ENCODE data around the gene C12orf57. TPM values are rescaled to one million over a fixed set of nuclear protein-coding genes. Genes with fewer than 3 reads are reported as not detected.

C12orf57 gene
- total RNA-seq, 1 experiment from 2014 or later = 111 TPM

- H3K4me1 ChIP-seq = peaks cover 23% of the 10 kb centered on the region
- no peaks in the 10 kb centered on the region for H3K27me3 ChIP-seq (replicated peaks; ENCODE audit: control insufficient read depth, insufficient read depth, low read length)
- BruUV-seq (replicated peaks) = no TSS peak
- H3K4me1 Mint-ChIP-seq (ENCODE audit: low read depth, unreplicated experiment) = peaks cover 40% of the 10 kb centered on the region
- no peaks in the 10 kb centered on the region for H3K9me3 ChIP-seq
- no peaks in the 10 kb centered on the region for H3K9me3 Mint-ChIP-seq (ENCODE audit: unreplicated experiment)
- H3K27ac Mint-ChIP-seq (ENCODE audit: unreplicated experiment) = peak overlapping the region; percentile 99
- ChIA-PET POLR2A (no interaction called here), CTCF (interaction anchor here (3.3 kb wide), 1 partner anchor 70 kb away, joined by 25 read pairs; the partner anchor contains the start of gene SPSB2)
- H3K36me3 ChIP-seq (ENCODE audit: control insufficient read depth, insufficient read depth, low read length) = peaks cover 4% of the 10 kb centered on the region; the same call in 1 of the 2 replicates
- H3K27me3 Mint-ChIP-seq (ENCODE audit: insufficient read depth, unreplicated experiment) = peaks cover 4% of the 10 kb centered on the region
- intact Hi-C loops (cut with micrococcal nuclease; ENCODE audit: unreplicated experiment) = loop anchor here (2.0 kb wide), 1 partner anchor 73 kb away; no protein-coding TSS in a partner anchor
- H3K36me3 Mint-ChIP-seq (ENCODE audit: insufficient read depth, unreplicated experiment) = peaks cover 92% of the 10 kb centered on the region
- H3K4me3 ChIP-seq (ENCODE audit: low read depth, low read length) = no peak overlapping the region
- no peak for DNase-seq
- TF ChIP-seq CTCF (IDR thresholded peaks at IDR 0.05; ENCODE audit: insufficient read depth in 1 of 2, low read depth in 1 of 2, low read length in 1 of 2, severe bottlenecking in 1 of 2, unreplicated experiment in 1 of 2) = no peak
- H3K4me3 Mint-ChIP-seq (ENCODE audit: unreplicated experiment) = peak overlapping the region; percentile 88
Observed at GRCh38 chr12:6942331-6942665, 1.5 kb upstream of the C12orf57 start.

- Histone ChIP-seq H3K4me3 (ENCODE audit: low read depth, low read length) (peak overlapping the region; percentile 59), H3K4me1 (peaks cover 20% of the 10 kb centered on the region), H3K9me3 (no peaks in the 10 kb centered on the region), H3K36me3 (ENCODE audit: control insufficient read depth, insufficient read depth, low read length) (peaks cover 4% of the 10 kb centered on the region; the same call in 1 of the 2 replicates), H3K27me3 (replicated peaks; ENCODE audit: control insufficient read depth, insufficient read depth, low read length) (no peaks in the 10 kb centered on the region)
- CTCF ChIA-PET = interaction anchor here (0.6 to 6.0 kb wide), 15 partner anchors 9 to 254 kb away, joined by 3 to 241 read pairs (median 13); partner anchors contain the start of genes C1R, C1RL, SPSB2 and USP5
- POLR2A ChIA-PET = interaction anchor here (0.6 to 5.2 kb wide), 28 partner anchors 9 to 254 kb away, joined by 3 to 237 read pairs (median 7); partner anchors contain the start of genes C1R, C1RL, CDCA3 and CLSTN3
- peaks cover 38% of the 10 kb centered on the region for H3K4me1 Mint-ChIP-seq (ENCODE audit: low read depth, unreplicated experiment)
- peak overlapping the region; percentile 88 for H3K4me3 Mint-ChIP-seq (ENCODE audit: unreplicated experiment)
- H3K27me3 Mint-ChIP-seq (ENCODE audit: insufficient read depth, unreplicated experiment) = peaks cover 4% of the 10 kb centered on the region
- no TSS peak for BruUV-seq (replicated peaks)
- TF ChIP-seq CTCF (IDR thresholded peaks at IDR 0.05; ENCODE audit: insufficient read depth in 1 of 2, low read depth in 1 of 2, low read length in 1 of 2, severe bottlenecking in 1 of 2, unreplicated experiment in 1 of 2) = no peak
- H3K36me3 Mint-ChIP-seq (ENCODE audit: insufficient read depth, unreplicated experiment) = peaks cover 81% of the 10 kb centered on the region
- peak overlapping the region; percentile 99 for H3K27ac Mint-ChIP-seq (ENCODE audit: unreplicated experiment)
- no peaks in the 10 kb centered on the region for H3K9me3 Mint-ChIP-seq (ENCODE audit: unreplicated experiment)
- DNase-seq = peak; percentile 91 to 95
- intact Hi-C loops (cut with micrococcal nuclease; ENCODE audit: unreplicated experiment) = loop anchor here (2.0 kb wide), 1 partner anchor 75 kb away; no protein-coding TSS in a partner anchor
Observed at GRCh38 chr12:6943389-6943721, 467 bp upstream of the C12orf57 start.

GRCh38 chr12:6944381-6945186 is 762 bp downstream of the C12orf57 start:
- peak overlapping the region; percentile 99 for H3K27ac Mint-ChIP-seq (ENCODE audit: unreplicated experiment)
- CTCF ChIA-PET = interaction anchor here (0.6 to 6.0 kb wide), 19 partner anchors 10 to 974 kb away, joined by 3 to 241 read pairs (median 11); partner anchors contain the start of genes C1R, C1RL, LPCAT3 and SPSB2
- H3K4me3 Mint-ChIP-seq (ENCODE audit: unreplicated experiment) = peak overlapping the region; percentile 88
- no TSS peak for BruUV-seq (replicated peaks)
- H3K27me3 ChIP-seq (replicated peaks; ENCODE audit: control insufficient read depth, insufficient read depth, low read length) = no peaks in the 10 kb centered on the region
- no peaks in the 10 kb centered on the region for H3K9me3 ChIP-seq
- peaks cover 40% of the 10 kb centered on the region for H3K4me1 Mint-ChIP-seq (ENCODE audit: low read depth, unreplicated experiment)
- POLR2A ChIA-PET = interaction anchor here (0.5 to 5.2 kb wide), 32 partner anchors 10 to 992 kb away, joined by 3 to 237 read pairs (median 9); partner anchors contain the start of genes ATN1, C1RL, CDCA3 and COPS7A
- no peaks in the 10 kb centered on the region for H3K36me3 ChIP-seq (ENCODE audit: control insufficient read depth, insufficient read depth, low read length)
- peaks cover 4% of the 10 kb centered on the region for H3K27me3 Mint-ChIP-seq (ENCODE audit: insufficient read depth, unreplicated experiment)
- peaks cover 76% of the 10 kb centered on the region for H3K36me3 Mint-ChIP-seq (ENCODE audit: insufficient read depth, unreplicated experiment)
- H3K4me3 ChIP-seq (ENCODE audit: low read depth, low read length) = peak overlapping the region; percentile 59
- H3K4me1 ChIP-seq = peaks cover 18% of the 10 kb centered on the region
- no peaks in the 10 kb centered on the region for H3K9me3 Mint-ChIP-seq (ENCODE audit: unreplicated experiment)
- TF ChIP-seq CTCF (IDR thresholded peaks at IDR 0.05; ENCODE audit: insufficient read depth in 1 of 2, low read depth in 1 of 2, low read length in 1 of 2, severe bottlenecking in 1 of 2, unreplicated experiment in 1 of 2) = peak; percentile 93 to 96
- intact Hi-C loops (cut with micrococcal nuclease; ENCODE audit: unreplicated experiment) = loop anchor here (1.0 kb wide), 3 partner anchors 20 to 148 kb away; partner anchors contain the start of genes C1R, EMG1 and PHB2
- DNase-seq = peak; percentile 97

Measured in Caco-2 (cell line).